GM21576 (cell line): ENCODE measurements around the gene PI4K2A.

Experiments used
- ATAC-seq: cut with Tn5 transposase; IDR thresholded peaks from one replicate; pipeline ENCODE4 v1.9.1; 2021; ENCODE audit warnings: mild to moderate bottlenecking, moderate library complexity; ENCODE audit not compliant: unreplicated experiment

The PI4K2A gene

DNA sequence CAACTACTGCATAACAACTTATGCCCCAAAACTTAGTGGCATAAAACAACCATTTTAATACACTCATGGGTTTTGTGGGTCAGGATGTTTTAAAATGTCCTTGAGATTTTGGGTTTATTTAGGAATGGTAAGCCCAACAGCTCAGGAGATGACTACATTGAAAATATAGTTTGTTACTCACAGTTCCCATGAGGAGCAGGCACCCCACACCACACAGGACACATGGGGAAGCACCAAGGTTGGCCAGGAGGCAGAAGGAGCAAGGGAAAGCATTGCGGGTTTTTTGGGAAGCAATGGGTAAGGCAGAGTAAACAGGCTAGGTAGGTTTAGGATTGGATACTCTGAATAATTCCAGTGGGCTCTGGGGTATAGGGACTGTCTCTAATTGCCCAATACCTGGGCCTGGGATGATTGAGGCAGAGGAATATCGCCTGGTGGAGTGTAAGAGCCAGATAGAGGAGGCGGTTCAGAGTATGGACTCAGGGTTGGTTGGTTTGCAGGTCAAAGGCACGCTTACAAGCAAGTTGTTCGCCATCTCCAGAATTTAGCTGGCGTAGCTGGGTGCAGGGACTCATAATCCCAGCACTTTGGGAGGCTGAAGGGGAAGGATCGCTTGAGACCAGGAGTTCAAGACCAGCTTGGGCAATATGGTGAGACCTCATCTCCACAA is 63.1 kb downstream of the PI4K2A start:
- ATAC-seq = no peak

- no peak for ATAC-seq
These were observed 63.9 kb downstream of the PI4K2A start for GRCh38 chr10:97704341-97704740.

DNA sequence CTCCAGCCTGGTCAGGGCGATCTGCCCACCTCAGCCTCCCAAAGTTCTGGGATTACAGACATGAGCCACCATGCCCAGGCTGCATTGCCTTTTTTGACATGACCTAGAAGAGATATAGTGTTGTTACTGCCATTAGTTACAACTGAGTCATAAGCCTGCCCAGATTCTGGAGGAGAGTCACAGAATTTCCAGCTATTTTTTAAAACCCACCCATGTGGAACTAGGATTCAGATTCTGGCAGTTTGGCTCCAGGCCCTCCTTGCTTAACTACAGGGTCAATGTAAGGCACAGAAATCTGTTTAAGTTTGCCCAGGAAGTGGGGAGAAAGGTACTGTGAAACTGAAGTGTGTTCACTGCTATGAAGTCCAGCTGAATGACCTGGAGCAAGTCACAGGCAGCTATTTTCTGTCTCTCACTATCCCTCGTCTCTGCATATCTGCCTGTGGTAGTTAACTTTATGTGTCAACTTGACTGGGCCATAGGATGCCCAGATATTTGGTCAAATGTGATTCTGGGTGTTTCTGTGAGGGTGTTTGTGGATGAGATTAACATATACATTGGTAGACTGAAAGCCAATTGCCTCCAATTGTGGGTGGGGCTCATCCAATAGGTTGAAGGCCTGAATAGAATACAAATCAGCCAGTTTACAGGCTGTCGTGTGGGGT is 64.7 kb downstream of the PI4K2A start:
- no peak for ATAC-seq

DNA sequence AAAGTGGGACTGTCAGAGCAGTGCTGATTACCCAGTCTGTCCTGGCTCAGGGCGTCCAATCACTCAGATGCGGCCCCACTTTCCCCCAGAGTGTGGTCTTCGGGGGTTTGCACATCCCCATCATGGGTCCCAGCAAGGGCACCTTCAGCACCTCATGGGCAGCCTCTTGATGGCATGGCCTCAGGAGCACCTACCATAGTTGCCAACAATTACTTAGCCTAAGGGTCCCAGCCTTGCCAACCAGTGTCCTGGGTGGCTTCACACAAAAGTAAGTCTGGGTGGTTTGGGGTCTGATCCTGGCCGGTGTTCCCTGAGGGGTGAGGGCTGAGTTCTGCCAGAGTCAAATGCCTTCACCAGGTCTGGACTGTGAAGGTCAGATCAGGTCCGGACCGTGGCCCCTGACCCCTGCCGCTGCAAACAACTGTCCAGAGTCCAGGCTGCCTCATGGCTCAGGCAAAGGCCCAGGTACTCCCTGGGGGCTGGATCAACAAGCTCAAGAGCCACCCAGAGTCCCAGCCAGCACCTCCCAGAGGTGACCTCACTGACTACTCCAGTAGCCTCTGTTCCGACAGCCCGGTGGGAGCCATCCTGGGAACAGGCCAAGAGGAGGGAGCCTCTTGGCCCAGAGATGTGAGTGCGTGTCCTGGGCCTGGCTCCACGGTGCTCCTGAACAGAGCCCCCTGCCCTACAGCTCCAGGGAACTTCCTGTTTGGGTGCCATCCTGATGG is 66.8 kb downstream of the PI4K2A start:
- no peak for ATAC-seq

DNA sequence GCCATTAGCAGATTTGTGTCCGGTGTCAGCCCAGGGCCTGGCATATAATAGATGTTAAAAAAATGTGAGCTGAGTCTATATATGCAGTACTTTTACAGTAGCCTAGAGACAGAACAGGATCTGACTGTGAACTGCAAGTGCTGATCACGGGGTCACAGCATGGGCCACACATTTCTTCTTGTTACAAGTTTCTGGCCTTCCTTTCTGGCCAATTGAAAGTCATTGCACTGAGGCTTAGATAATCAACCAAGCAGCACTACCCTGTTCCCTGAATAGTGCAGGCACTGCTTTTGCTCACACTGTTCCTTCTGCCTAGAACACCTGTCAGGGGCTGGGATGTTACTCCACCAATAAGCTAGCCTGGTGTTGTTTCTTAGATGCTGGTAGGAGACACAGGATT is 67.7 kb downstream of the PI4K2A start:
- ATAC-seq = no peak

DNA sequence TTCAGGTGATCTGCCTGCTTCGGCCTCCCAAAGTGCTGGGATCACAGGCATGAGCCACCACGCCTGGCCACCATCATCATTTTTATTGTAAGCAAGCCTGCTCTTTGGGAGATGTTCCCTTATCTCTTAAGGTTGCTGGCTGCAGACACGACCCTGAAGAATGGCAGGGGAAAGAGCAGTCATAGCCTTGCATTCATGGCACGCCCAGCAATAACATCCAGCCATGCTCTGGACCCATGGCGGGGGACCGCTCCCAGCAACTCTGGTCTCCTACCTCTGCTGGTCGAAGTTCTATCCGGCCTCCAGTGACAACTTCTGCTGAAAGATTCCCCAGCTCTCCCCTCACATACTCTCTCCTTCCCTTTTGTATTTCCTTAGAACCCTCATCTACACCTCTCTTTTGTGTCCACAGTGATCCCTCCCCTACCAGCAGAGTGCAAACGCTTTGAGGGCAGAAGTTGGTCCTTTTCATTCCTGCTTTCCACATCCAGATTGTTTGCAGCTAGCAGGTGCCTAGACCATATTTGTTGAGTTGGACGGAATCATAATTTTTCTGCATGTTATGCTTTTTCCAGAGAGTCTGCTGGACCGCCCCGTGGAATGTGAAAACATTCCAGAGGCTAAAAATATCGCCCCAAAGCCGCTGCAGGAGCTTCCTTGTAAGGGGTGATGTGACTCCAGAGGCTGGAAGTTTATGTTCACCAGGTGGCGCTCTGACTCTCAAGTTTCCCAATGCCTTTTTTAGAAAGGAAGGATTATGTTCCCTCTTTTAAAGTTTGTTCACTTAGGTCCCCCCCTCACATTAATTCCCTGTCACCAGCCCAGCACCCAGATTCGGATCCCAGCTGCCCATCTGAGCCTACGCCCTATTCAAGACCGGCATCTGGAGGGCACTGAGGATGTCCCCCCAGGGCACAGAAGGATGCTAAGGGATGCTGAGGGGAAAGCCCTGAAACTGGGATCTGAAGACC is 68.8 kb downstream of the PI4K2A start:
- no peak for ATAC-seq

DNA sequence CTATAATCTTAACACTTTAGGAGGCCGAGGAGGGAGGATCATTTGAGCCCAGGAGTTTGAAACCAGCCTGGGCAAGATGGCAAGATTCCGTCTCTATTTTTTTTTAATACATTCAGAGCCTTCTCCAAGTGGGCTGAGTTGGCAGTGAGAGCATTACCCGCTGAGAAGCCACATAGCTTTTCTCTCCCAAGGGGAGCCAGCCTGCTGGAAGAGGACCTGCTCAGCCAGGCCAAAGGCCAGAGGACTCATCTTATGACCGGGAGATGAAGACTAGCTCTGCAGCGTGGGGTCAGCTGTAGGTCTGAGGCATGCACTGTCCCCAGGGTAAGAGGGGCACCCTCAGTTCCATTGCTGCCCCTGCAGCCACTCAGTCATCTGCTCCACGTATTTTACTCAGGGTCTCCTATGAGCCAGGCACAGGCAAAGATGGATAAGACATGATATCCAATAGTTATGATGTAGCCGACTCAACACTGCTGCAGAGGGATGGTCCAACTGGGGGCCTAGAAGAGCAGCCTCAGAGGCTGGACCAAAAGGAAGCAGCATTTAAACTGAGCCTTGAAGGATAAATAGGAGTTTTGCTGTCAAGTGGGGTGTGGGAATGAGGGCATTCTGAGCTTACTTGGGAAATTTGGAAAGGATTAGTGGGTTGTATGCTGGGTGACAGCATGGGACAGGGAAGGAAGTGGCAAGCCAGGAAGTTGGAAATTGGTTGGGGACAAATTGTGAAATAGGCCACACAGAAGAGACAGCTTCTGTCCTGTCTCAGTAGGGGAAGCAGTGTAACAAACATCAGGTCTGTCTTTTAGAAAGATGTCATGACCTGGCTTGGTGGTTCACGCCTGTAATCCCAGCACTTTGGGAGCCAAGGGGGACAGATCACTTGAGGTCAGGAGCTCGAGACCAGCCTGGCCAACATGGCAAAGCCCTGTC is 71.4 kb downstream of the PI4K2A start:
- no peak for ATAC-seq

GRCh38 chr10:97713339-97713825 is 72.9 kb downstream of the PI4K2A start, which contains the start of gene MARVELD1:
TSS of gene MARVELD1 (plus strand) at chr10:97713730. CDS start at chr10:97713877, 147 bp downstream.
- no peak for ATAC-seq

- peak; percentile 81 for ATAC-seq
These were observed 73.4 kb downstream of the PI4K2A start for GRCh38 chr10:97713826-97714400.

DNA sequence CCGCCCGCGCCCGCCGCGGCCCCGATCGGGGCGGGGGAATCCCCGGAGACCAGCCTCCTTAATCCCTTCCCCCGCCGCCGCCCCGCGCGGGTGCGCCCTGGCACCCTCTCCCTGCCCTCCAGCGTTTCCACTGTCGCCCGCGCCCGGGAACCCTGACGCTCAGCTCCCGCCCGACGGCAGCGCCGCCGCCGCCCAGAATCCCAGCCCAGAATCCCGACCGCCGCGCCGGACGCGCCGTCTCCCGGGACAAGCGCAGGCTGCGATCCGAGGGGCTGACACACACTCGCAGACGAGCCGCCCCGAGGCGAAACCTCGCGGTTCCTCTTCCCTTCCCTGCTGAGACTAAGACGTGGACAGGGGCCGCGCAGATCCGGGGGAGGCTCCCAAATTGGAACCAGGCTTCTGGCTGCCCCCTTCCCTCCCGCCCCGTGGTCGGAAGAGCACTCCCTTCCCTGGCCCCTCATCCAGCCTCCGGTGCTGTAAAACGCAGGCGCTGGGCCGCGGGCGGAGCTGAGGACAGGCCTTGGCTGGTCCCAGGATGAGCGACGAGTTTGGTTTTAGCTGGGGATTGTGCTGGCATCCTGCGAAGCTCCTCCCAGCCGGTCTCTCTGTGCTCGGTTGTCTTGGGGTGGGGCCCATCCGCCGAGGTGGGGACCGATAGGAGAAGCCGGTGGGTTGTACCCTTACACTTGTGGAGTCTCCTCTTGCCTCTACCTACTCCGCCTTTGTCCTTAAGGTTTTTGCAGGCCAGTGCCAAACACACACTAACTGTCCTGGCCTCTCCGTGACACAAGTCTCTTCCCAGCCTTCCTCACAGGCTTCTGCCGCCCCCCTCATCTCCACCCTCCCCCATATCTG is 74.2 kb downstream of the PI4K2A start:
- peak; percentile 32 for ATAC-seq

- no peak for ATAC-seq
These were observed 74.9 kb downstream of the PI4K2A start for GRCh38 chr10:97715259-97715874.

GRCh38 chr10:97717627-97718026 is 77.2 kb downstream of the PI4K2A start:
- no peak for ATAC-seq

DNA sequence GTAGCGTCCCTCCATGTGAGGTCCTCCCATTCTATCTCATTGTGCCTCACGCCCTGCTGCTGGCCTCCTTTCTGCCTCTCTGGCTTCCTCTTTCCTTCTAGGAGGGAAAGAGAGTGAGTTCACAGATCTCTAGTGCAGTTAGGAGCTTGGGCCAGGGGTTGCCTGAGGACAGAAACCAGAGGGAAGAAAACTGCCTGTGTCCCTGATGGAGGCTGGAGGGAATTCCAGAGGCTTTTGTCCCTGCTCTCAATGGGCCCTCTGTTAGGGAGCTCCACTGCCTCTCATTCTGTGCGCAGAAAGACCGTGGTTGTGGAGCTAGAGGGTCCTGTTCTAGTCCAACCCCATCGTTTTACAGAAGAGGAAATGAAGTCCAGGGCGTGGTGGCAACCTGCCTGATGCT is 77.7 kb downstream of the PI4K2A start:
- ATAC-seq = no peak

- ATAC-seq = no peak
These were observed 78.2 kb downstream of the PI4K2A start for GRCh38 chr10:97718659-97719142.

GRCh38 chr10:97719602-97720001 is 79.1 kb downstream of the PI4K2A start:
- ATAC-seq = no peak

GRCh38 chr10:97721871-97722780 is 81.7 kb downstream of the PI4K2A start:
- ATAC-seq = no peak

DNA sequence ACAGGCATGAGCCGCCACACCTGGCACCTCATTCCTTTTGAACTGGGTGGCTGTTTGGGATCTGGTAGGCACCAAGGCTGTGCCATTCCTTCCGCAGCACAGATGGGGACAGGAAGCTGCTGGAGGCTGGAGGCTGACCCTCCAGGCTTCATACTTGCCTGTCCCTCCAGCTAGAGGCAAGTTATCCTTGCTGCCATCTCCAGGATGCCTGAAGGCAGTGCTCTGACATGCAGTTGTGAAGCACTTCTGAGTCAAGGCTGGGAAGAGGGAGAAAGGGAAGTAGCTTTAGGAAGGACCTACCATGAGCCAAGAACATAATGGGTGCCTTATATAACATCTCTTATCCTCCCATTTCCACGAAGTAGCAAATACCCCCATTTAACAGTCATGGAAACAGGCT is 82.5 kb downstream of the PI4K2A start:
- ATAC-seq = no peak
